HG02759 (cell line): ENCODE data around the gene SPECC1L.

Experiments used
- ATAC-seq: cut with Tn5 transposase; IDR thresholded peaks from one replicate; pipeline ENCODE4 v1.9.1; 2021; ENCODE audit warnings: mild to moderate bottlenecking, moderate library complexity; ENCODE audit not compliant: unreplicated experiment

SPECC1L gene

DNA sequence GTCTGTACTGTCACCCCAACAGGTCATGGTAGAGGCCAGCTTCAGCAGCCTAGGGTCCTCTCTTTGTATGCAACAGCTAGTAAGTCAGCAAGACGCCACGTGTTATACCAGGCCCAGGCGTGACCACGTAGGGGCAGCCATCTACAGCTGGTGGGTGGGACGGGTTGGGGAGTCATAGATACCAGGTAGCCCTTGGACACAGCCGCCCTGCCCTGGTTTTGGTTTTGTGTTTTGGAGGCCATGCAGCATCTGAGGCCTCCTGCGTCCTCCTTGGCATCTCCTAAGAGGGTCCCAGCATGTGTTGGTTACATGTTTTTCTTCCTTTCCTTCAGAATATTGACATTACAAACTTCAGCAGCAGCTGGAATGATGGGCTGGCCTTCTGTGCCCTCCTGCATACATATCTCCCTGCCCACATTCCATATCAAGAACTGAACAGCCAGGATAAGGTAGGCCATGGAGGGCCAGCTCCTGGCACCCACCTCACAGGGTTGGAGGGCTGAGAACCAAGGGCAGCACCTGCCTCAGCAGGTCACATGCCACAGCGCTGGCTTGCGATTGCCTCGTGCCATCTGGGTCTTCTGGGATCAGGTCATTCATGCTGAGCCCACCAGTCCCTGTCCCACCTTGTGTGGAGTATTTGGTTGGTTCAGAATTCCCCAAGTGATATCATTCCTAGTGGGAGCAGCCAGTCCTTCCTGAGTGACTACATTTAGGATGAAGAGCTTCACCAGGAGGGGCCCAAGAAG lies 140.8 kb downstream of the SPECC1L start:
- no peak for ATAC-seq

DNA sequence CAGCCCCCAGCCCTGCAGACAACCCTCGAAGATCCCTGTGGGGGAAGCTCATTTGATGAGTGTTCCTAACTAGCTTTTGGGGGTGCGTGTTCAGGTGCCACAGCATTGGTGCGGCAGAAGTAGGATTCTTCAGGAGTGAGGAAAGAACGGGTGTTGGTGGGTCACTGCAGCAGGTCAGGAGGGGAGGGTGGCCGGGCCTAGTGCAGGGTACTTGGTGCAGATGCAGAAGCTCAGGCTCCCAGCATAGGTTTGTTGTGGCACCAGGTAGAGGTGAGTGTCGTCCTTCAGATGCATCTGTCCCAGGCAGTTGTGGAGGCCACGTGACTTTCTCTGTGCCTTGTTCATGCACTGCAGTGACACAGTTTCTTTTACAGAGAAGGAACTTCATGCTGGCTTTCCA lies 141.6 kb downstream of the SPECC1L start:
- ATAC-seq, result no peak

DNA sequence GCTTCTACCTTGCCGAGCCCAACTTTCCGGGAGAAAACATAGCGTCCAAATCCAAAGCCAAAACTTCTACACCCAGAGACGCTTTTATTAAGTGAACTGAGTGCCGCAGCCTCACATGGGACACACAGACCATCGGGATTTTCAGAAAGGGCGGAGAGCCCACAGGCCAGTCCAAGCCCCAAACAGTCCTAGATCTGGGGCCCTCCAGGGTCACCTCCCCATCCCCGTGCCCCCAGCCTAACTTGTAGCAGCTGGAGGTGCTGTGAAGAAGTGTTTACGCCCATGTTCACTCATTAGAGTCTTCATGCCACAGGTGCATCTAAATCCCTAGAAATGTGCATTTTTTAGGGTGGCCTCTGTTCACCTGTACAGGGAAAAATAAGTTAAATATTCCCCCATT lies 142.6 kb downstream of the SPECC1L start:
- no peak for ATAC-seq

GRCh38 chr22:24413736-24414385 lies 143.2 kb downstream of the SPECC1L start:
- ATAC-seq, result no peak

DNA sequence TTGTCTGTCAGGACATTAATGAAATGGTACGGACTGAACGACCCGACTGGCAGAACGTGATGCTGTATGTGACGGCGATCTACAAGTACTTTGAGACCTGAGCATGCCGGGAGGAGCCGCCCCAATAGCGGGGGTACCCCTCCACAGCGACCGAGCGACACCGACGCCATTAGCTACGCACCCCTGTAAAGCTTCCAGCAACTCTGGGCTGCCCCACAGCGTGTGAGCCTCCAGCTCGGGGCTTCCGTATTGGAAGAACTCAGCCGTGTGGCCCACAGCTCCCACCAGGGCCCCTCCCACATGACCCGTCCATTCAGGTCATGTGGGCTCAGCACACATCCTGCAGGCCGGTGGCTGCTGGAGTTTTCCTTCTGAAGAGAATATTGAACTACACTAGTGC lies 143.9 kb downstream of the SPECC1L start:
- no peak for ATAC-seq

DNA sequence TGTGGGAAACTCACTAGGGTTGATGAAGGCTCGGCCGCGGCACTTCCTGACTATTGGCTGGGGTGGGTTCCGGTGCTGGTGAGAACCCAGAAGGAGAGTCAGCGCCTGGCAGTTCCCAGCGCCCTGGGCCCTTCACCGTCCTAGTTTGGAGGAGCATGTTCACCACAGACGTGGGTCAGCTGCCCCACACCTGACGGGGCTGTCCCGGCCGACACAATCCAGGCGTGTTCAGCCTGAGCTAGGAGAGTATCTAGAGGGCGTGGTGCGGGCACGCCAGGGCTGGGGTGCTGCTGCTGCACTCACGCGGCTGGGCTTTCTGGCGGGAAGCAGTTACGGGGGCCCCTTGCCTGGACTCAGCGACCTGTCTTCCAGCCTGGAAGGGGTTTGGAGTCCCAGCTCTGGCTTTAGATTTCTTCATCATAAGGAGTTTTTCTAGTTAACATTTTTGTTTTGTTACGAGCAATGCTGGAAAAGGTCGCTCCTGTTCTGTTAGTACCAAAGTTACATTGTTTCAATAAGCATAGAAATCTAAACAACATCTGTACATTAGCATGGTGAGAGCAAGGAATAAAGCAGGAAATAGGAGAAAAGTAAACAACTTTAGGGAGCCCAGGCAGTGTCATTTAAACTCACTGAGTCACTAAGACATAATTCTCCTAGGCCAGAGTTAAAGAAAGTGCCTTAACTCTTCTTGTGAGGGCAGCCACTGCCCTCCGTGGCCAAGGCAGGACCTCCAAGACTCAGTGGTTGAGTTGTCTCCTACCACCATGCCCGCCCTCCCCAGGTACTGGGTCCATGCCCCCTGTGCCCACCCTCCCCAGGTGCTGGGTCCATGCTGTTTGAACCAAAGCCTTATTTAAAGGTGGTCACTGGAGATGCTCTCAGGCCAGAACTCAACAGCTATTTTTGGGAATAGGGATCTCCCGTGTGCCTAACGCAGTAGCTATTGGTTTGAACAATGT lies 144.6 kb downstream of the SPECC1L start:
- ATAC-seq, result no peak

GRCh38 chr22:24416095-24416494 lies 145.5 kb downstream of the SPECC1L start:
- ATAC-seq, result no peak

DNA sequence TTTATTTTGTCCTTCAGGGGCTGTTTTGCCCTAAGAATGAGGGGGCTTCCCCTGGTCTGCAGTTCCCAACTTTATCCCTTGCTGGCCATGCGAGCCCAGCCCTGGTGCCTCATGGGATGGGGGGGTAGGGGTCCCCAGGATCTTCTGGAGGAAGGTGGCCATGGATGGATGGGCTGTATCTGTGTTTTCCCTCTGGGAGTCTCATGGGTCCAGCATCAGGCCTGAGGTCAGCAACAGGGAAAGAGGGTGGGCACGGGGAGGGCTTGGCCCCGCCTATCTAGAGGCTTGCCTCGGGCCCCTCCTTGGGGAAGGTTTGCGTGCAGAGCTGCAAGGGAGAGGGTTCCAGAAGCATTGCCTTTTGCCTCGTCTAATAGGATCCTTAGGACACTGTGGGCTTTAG lies 146.0 kb downstream of the SPECC1L start:
- no peak for ATAC-seq

- no peak for ATAC-seq
Measured at GRCh38 chr22:24417200-24417599, 146.6 kb downstream of the SPECC1L start.

GRCh38 chr22:24417901-24418641 lies 147.4 kb downstream of the SPECC1L start:
- ATAC-seq, result no peak

DNA sequence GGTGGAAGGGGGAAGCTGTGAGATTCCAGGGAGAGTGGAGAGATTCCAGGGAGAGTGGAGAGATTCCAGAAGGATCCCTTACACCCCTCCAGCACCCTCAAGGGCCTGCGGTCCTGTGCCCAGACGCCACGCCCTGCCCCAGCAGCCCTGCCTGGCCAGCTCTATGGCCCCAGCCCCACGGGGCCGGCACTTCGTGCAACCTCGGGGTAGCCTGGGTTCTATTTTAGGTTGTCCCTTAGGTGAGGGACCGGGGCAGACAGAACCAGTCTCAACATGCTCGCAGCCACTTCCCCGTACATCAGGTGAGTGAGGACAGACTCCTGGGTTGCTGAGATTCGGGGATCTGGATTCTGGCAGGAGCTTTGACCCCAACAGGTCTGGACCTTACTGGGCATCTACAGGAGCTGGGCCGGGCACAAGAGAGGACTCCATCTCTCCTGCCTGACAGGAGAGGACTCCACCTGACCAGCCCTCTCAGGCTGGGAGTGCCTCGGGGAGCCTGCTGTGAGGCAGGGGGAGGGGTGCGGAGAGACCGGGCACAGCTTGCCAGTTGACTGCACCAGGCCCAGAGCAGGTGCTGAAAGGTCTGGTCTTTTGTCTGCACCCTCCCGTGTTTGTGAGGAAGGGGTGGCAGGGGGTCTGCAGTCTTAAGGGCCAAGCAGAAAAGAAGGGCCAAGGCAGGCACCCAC lies 148.3 kb downstream of the SPECC1L start:
- ATAC-seq, result no peak

DNA sequence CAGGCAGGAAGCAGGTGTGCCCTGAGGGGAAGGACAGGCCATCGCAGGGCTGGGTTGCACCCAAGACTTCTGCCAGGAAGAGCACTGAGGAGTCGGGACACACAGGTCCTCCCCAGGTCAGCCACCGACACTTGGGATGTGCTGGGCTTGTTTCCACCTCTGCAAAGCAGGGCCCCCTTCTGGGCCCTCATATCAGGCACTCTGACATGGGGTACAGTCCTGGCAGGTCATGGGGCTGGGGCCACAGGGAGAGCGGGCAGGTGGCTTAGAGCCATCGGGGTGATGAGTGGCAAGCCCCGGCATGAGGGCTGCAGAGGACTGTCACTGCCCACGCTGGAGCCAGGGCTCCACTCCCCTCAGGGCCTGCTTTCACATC lies 148.8 kb downstream of the SPECC1L start:
- no peak for ATAC-seq

DNA sequence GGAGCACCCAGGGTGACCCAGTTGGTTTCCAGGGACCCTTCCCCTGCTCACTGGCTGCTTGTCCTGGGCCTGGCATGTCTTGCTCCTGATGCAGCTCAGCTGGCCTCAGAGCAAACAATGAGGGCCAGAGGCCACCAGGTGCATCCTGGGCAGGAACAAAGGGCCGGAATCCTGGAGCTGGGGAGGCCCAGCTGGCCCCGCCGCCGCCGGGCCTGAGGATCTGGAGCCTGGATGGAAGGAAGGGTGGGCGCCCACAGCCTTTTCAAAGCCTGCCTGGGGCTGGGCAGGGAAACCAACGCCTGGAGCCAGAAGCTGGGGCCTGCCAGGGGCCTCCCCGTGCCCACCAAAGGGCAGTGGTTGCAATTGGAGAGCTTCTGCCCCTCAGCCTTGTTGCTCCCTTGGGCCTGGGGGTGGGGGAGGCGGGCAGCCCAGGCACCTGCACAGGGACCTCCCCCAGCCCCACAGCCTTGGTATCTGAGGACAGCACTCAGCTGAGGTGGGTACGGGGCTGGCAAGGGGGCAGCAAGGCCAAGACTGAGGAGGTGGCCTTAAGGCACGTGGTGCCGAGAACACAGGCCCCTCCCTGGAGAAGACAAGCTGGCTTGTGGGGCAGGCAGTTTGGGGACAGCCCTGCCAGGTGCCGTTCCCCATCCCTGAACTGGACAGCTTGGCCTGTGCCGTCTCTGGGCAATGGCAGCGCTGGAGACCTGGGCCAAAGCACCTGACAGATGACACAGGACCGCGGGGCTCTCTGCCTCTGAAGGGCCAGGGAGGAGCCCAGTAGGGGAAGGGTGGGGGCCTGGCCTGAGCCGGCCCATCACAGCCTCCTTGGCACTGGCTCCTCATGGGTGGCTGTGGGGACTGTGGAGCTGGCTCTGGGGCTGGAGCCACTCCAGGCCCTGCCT lies 149.7 kb downstream of the SPECC1L start:
- no peak for ATAC-seq

DNA sequence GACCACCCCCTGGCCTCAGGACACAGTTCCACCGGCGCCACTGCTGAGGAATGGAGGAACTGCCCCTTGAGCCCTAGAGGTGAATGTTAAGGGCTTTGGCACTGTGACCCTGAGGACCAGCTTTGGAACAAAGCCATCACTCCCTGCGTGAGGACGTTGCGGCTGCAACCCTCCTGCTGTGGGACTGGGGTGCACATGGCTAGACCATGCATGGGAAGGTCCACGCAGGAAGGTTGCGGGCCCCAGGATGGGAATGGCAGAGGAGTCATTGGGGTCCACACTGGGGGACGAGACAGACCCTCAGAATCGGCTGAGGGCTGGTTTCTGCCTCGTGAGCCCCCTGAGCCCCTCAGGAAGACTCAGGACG lies 150.3 kb downstream of the SPECC1L start:
- ATAC-seq, result no peak

DNA sequence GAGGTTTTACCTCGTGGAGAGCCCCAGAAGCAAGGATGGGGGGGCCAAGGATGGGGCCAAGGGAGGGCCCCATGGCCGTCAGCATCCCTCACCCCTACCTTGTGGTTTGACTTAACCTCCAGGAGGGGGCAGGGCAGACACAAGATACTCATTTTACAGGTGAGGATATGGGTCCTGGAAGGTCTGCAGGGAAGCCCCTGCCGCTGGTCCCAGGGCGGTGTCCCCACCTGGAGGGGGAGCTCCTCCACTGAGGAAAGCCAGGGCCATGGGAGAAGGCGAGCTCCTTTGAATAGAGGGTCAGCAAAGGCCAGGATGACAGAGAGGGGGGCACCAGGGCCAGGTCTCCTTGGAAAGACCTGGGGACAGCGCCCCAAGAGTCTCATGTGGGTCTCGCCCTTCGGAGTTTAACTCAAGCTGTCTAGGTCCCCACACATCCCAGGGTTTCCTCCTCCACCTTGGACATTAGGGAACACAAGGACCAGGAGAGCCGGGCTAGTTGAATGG lies 150.8 kb downstream of the SPECC1L start:
- no peak for ATAC-seq

GRCh38 chr22:24422102-24422665 lies 151.6 kb downstream of the SPECC1L start:
- no peak for ATAC-seq

- no peak for ATAC-seq
Measured at GRCh38 chr22:24423519-24424000, 152.9 kb downstream of the SPECC1L start.

DNA sequence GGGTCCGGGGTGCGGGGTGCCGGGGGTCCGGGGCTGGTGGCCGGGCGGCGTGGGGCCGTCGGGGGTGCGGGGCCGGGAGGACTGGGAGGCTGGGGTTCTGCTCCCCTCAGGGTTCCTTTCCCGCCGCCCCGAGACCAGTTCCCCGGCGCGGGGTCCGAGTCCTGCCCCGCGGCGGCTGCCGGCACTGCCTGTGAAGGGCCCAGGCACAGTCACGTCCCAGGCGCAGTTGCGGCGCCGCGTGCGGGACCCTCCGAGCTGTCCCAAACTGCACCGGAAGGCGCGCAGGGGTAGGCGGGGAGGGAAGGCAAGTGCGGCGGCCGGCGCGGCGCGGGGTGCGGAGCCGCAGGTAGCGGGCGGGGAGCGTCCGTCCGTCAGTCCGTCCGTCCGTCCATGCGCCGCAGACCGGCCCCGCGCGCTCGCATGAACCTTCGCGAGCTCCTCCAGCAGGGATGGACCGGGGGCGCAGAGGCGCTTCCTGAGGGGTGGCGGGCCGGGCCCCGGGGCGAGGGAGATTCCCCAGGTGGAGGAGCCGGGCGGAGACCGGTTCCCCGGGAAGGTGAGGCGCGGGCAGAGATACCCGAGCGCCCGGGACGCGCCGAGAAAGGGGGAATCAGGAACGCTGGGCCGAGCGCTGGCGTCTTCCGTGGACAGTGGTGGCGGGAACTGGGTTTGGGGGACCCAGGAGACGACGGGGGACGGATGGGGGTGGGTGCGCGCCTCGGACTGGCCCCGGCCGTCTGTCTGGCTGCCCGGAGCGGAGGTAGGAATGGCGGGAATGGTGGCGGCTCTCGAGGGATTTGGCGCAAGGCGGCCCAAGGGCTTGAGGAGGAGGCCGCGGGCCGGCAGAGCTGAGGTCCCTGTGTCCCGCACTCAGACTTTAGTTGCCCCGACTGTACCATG lies 153.6 kb downstream of the SPECC1L start:
- ATAC-seq, result no peak
